Loucy (cell line): ENCODE data around the gene USH1G.

Source experiments
- H2AFZ ChIP-seq: fragments of 200-600 bp; sonication (generic); 2 replicates; pipeline ENCODE4 v1.6.0; 2016; ENCODE audit warnings: antibody characterized with exemption, mild to moderate bottlenecking, low read length, moderate library complexity
- H3F3A ChIP-seq: fragments of 200-600 bp; 2 replicates; pipeline ENCODE4 v1.6.0; 2016; ENCODE audit warnings: antibody characterized with exemption, low read depth, mild to moderate bottlenecking
- H3K27me3 ChIP-seq: fragments of 200-600 bp; sonication (generic); 2 replicates; pipeline ENCODE4 v1.6.1; 2014; ENCODE audit warnings: low read length, mild to moderate bottlenecking; ENCODE audit not compliant: insufficient read depth, poor library complexity, severe bottlenecking
- H3K36me3 ChIP-seq: fragments of 200-600 bp; sonication (generic); 2 replicates; pipeline ENCODE4 v1.6.1; 2016; ENCODE audit warnings: low read length; ENCODE audit not compliant: insufficient read depth
- H3K4me1 ChIP-seq: fragments of 200-600 bp; sonication (generic); 2 replicates; pipeline ENCODE4 v1.5.1; 2014; ENCODE audit warnings: low read length, mild to moderate bottlenecking; ENCODE audit not compliant: insufficient read depth, poor library complexity, severe bottlenecking
- H3K4me2 ChIP-seq: fragments of 200-600 bp; sonication (generic); 2 replicates; pipeline ENCODE4 v1.6.0; 2014; ENCODE audit warnings: antibody characterized with exemption, low read length, low read depth, mild to moderate bottlenecking; ENCODE audit not compliant: poor library complexity, severe bottlenecking
- H3K4me3 ChIP-seq: fragments of 200-600 bp; sonication (generic); 2 replicates; pipeline ENCODE4 v1.5.1; 2014; ENCODE audit warnings: low read length, mild to moderate bottlenecking, mixed read lengths; ENCODE audit not compliant: poor library complexity, severe bottlenecking
- H3K79me2 ChIP-seq: fragments of 200-600 bp; sonication (generic); 2 replicates; pipeline ENCODE4 v1.6.1; 2014; ENCODE audit warnings: low read length; ENCODE audit not compliant: insufficient read depth
- H3K9ac ChIP-seq: fragments of 200-600 bp; sonication (generic); 2 replicates; pipeline ENCODE4 v1.6.0; 2014; ENCODE audit warnings: mild to moderate bottlenecking, low read depth, low read length, moderate library complexity; ENCODE audit not compliant: poor library complexity, severe bottlenecking
- H3K9me2 ChIP-seq: fragments of 200-600 bp; sonication (generic); replicated peaks from 2 replicates; pipeline ENCODE4 v1.6.1; 2016; ENCODE audit warnings: low read depth, low read length, mixed read lengths
- H3K9me3 ChIP-seq: fragments of 200-600 bp; sonication (generic); 2 replicates; pipeline ENCODE4 v1.6.1; 2014; ENCODE audit warnings: mild to moderate bottlenecking, antibody characterized with exemption, low read length, low read depth; ENCODE audit not compliant: insufficient read depth
- H4K20me1 ChIP-seq: fragments of 200-600 bp; sonication (generic); 2 replicates; pipeline ENCODE4 v1.6.0; 2014; ENCODE audit warnings: antibody characterized with exemption, low read length, mild to moderate bottlenecking; ENCODE audit not compliant: insufficient read depth, poor library complexity, severe bottlenecking
- EZH2phosphoT487 ChIP-seq: fragments of 200-600 bp; IDR thresholded peaks from 2 replicates; pipeline ENCODE4 v1.6.1; 2018; ENCODE audit warnings: antibody characterized with exemption, mild to moderate bottlenecking, moderate library complexity, borderline replicate concordance
- TF ChIP-seq, protein P1 (sequence below): fragments of 200-600 bp; sonication (generic); conservative IDR thresholded peaks from 2 replicates; pipeline ENCODE4 v1.5.1; 2014; ENCODE audit warnings: mild to moderate bottlenecking, antibody characterized with exemption, low read length

Gene USH1G

GRCh38 chr17:74952431-74953133 lies 29.5 kb upstream of the USH1G start:
- no peaks in the 10 kb centered on the region for H3K79me2 ChIP-seq
- H3F3A ChIP-seq, result no peaks in the 10 kb centered on the region
- H3K36me3 ChIP-seq, result no peaks in the 10 kb centered on the region
- H3K4me3 ChIP-seq, result no peak overlapping the region
- H3K9ac ChIP-seq, result no peak overlapping the region
- no peak overlapping the region for H2AFZ ChIP-seq
- no peaks in the 10 kb centered on the region for H3K27me3 ChIP-seq
- TF ChIP-seq, protein P1, sequence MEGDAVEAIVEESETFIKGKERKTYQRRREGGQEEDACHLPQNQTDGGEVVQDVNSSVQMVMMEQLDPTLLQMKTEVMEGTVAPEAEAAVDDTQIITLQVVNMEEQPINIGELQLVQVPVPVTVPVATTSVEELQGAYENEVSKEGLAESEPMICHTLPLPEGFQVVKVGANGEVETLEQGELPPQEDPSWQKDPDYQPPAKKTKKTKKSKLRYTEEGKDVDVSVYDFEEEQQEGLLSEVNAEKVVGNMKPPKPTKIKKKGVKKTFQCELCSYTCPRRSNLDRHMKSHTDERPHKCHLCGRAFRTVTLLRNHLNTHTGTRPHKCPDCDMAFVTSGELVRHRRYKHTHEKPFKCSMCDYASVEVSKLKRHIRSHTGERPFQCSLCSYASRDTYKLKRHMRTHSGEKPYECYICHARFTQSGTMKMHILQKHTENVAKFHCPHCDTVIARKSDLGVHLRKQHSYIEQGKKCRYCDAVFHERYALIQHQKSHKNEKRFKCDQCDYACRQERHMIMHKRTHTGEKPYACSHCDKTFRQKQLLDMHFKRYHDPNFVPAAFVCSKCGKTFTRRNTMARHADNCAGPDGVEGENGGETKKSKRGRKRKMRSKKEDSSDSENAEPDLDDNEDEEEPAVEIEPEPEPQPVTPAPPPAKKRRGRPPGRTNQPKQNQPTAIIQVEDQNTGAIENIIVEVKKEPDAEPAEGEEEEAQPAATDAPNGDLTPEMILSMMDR, result no peak
- no peak for TF ChIP-seq EZH2phosphoT487
- H4K20me1 ChIP-seq, result no peaks in the 10 kb centered on the region
- no peaks in the 10 kb centered on the region for H3K4me1 ChIP-seq
- no peaks in the 10 kb centered on the region for H3K9me3 ChIP-seq
- H3K4me2 ChIP-seq, result no peak overlapping the region
- no peaks in the 10 kb centered on the region for H3K9me2 ChIP-seq

- Histone ChIP-seq H3K4me2 (no peak overlapping the region), H3K27me3 (no peaks in the 10 kb centered on the region), H3K4me1 (no peaks in the 10 kb centered on the region), H3K9ac (no peak overlapping the region), H3K79me2 (no peaks in the 10 kb centered on the region), H3K9me2 (no peaks in the 10 kb centered on the region), H3K9me3 (no peaks in the 10 kb centered on the region), H4K20me1 (no peaks in the 10 kb centered on the region), H3K4me3 (no peak overlapping the region), H3K36me3 (no peaks in the 10 kb centered on the region), H2AFZ (no peak overlapping the region), H3F3A (no peaks in the 10 kb centered on the region)
- TF ChIP-seq EZH2phosphoT487, result no peak
- TF ChIP-seq, protein P1, result no peak
Measured at GRCh38 chr17:74951680-74952421, 28.8 kb upstream of the USH1G start.

GRCh38 chr17:74951065-74951464 lies 28.0 kb upstream of the USH1G start:
- Histone ChIP-seq H3K36me3 (no peaks in the 10 kb centered on the region), H3K9ac (no peak overlapping the region), H3F3A (no peaks in the 10 kb centered on the region), H3K4me3 (no peak overlapping the region), H3K4me2 (no peak overlapping the region), H3K79me2 (no peaks in the 10 kb centered on the region), H3K9me3 (no peaks in the 10 kb centered on the region), H3K9me2 (no peaks in the 10 kb centered on the region), H4K20me1 (no peaks in the 10 kb centered on the region), H3K4me1 (no peaks in the 10 kb centered on the region), H3K27me3 (no peaks in the 10 kb centered on the region), H2AFZ (no peak overlapping the region)
- no peak for TF ChIP-seq EZH2phosphoT487
- TF ChIP-seq, protein P1, result no peak
